ENCODE data around the gene APOA1.
"Not testable (repeated sequence)": the region's sequence is repeated elsewhere in the genome, so short reads cannot be mapped to it uniquely, and the experiment has no call there.

The APOA1 gene

DNA sequence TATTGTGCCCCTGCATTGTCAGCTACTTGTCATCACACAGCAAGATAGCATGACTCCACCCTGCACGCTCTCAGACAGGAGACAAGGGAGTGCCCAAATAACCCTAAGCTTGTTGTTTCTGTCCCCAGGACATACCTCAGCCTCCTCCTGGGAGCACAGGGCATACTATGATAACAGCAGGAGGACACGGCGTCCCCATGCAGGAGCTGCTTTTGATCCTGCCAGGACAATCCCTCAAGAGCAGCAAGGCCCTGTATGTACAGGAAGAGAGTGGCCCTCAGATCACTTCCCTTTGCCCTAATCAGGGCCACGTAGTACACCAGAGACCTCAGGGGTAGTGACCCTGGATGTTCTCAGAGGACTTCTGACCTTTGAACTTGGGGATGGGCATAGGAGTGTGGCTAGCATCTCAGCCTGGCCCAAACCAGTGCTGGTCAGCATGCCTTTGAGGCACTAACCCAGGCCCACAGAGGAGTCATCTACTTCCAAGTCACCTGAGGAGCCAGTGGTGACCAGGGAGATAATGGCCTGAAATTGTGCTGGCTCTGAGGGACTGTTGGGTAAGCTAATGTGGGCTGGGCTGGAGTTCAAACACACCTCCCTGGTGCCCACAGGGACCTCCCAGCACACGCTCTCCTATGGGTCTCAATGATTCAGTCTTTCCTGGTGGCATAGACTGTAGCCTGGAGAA lies 23.5 kb downstream of the APOA1 start:
- no peak for DNase-seq (ENCODE audit: low spot score)

GRCh38 chr11:116813170-116813569 lies 24.3 kb downstream of the APOA1 start:
- no peak for DNase-seq (ENCODE audit: low spot score)

- DNase-seq (ENCODE audit: low spot score), result no peak
Measured at GRCh38 chr11:116812109-116812508, 25.3 kb downstream of the APOA1 start.

- DNase-seq (ENCODE audit: low spot score), result no peak
Measured at GRCh38 chr11:116811194-116811593, 26.2 kb downstream of the APOA1 start.

DNA sequence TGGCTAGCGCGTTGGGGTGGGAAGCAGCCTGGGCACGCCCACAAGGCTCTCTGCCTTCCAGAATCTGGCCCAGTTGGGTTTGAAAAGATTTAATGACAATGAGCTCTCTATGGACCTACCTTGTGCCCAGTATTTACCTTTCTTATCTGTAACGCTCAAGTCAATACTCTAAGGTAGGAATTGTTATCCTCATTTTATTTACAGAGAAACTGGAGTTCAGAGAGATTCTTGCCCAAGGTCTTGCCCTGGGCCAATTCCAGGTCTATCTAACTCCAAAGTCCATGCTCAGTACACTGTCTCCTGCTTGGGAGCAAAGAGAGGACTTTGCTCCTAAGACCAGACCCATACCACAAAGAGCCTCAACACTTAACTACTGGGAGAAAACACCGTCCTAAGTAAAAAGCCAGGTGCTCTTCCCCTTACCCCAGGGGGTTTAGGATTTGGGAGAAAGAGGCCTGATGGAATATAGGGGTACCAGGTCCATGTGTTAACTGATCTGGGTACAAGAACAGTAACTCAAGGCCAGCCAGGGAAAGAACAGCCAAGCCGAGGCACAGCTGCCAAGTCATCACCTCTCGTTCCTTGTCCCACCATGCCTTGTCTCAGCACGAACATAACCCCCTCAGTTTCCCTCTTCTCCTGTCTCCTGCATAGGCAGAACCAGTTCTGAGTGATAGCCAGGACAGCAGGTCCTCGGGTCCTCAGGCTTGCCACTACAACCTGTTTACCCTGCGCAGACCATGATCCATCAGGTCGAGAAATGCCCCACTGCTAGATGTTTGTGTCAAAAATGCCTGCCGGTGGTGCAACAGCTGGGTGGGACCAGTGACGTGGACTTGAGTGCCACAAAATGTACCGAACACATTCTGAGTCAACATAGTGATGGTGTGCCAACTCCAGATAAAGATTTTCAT lies 28.9 kb downstream of the APOA1 start:
- DNase-seq (ENCODE audit: low spot score), result no peak

- DNase-seq (ENCODE audit: low spot score), result no peak
Measured at GRCh38 chr11:116807601-116808261, 29.7 kb downstream of the APOA1 start.

GRCh38 chr11:116804001-116804400 lies 33.4 kb downstream of the APOA1 start:
- no peak for DNase-seq (ENCODE audit: low spot score)

DNA sequence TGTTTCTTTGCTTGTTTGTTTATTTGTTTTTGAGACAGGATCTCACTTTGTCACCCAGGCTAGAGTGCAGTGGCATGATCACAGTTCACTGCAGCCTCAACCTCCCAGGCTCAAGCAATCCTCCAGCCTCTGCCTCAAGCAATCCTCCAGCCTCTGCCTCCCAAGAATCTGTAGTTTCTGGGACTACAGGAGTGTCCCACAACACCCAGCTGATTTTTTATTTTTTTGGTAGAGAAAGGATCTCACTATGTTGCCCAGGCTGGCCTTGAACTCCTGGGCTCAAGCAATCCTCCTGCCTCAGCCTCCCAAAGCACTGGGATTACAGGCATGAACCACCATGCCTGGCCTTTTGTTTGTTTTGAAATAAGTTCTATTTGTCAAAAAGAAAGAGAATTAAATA lies 35.8 kb downstream of the APOA1 start:
- DNase-seq (ENCODE audit: low spot score), result not testable (repeated sequence)

DNA sequence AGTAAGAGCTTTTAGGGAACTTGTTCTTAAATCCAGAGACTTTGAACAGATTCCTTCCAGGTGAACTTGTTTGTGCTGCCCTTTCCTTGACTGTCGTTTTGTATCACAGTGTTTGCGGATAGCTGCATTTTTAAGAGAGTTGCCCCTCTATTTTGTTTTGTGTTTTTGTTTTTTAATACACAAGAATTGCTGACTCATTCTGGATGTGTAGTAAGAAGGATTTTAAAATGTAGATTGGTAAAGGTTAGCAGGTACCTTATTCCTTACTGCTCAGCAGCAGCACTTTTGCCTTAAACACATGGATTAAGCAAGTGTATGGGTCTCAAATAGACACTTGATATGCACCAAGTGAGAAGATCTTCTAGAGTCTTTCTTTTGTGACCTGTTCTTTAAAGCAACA lies 36.8 kb downstream of the APOA1 start:
- DNase-seq (ENCODE audit: low spot score), result no peak

- no peak for DNase-seq (ENCODE audit: low spot score)
Measured at GRCh38 chr11:116798368-116798767, 39.1 kb downstream of the APOA1 start.

- DNase-seq (ENCODE audit: low spot score), result no peak
Measured at GRCh38 chr11:116797816-116798215, 39.6 kb downstream of the APOA1 start.

DNA sequence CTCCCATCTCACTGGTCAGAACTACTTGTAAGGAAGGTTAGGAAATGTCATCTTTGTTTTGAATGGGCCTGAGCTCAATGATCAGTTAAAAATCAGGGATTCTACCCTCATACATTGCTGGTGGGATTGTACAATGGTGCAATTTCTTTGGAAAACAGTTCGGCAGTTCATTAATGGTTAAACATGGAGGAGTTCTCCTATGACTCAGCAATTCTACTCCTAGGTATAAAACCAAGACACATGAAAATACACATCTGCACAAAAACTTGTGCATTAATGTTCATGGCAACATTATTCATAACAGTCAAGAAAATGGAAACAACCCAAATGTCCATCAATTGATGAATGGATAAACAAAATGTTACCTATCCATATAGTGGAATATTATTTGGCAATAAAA lies 40.9 kb downstream of the APOA1 start:
- no peak for DNase-seq (ENCODE audit: low spot score)

- no peak for DNase-seq (ENCODE audit: low spot score)
Measured at GRCh38 chr11:116794851-116795250, 42.6 kb downstream of the APOA1 start.

GRCh38 chr11:116793772-116794097 lies 43.7 kb downstream of the APOA1 start:
- DNase-seq (ENCODE audit: low spot score), result no peak

DNA sequence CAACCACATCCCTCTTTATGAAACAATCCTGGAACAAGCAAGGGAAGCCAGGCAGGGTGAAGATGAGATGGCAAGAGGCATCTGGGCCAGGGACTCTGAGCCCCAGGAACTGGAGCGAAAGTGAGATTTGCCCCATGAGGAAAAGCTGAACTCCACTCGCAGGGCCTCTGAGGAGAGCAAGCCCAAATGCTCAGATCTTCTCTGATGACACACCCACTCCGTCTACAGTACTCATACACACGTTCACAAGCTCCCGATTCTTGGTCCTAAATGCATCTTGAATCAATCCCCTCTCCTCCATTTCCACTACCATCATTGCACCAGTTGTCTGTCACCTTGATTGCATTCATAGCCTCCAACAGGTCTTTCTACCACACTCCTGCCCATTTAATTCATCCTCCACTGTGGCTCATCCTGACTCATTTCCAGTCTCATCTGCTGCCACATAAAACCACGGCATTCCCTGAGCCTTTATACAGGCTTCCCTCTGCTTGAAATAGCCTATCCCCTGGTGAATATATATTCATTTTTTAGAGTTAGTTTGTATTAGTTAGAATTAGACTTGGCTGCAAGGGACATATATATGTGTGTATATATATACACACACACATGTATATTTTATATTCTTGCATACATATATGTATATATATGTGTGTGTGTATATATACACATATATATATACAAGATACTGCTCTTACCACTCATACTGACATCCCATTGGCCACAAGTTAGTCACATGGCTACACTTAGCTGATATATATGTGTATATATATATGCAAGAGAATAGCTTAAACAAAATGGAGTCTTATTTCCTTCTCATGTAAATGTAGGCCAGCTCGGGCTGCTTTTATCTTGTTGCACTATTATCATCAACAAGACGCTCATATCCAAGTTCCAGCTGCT lies 44.3 kb downstream of the APOA1 start:
- DNase-seq (ENCODE audit: low spot score), result no peak

DNA sequence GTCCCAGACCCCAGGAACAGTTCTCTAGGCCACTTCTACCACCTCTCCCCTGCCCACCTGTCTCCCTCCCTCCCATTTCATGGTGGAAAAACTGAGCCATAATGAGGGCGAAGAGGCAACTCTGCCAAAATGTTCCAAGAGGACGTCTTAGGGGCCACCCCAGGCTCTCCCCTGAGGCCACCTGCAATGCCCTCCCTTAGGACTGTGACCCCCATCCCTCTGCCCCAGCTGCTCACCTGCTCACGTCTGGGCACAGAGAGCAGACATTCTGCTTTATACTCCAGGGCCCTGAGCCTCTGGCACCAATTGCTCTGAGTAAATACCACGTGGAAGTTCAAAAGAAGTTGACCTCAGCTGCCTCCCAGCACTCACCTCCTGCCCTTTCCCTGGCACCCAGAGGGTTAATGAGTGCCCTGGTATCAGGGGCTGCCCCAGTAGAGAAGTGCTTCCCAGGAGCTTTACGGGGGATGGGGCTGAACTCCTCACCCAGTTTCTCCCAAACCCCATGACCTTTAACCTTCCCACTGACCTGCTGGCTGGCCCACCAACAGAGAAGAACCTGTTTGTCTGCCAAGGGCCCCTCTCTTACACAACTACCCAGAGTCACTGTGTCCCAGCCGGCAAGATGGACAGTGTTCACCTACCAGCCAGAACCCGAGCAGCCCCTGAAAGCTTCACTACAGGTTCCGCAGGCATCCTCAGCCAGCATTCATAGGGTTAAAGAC lies 45.1 kb downstream of the APOA1 start:
- no peak for DNase-seq (ENCODE audit: low spot score)

DNA sequence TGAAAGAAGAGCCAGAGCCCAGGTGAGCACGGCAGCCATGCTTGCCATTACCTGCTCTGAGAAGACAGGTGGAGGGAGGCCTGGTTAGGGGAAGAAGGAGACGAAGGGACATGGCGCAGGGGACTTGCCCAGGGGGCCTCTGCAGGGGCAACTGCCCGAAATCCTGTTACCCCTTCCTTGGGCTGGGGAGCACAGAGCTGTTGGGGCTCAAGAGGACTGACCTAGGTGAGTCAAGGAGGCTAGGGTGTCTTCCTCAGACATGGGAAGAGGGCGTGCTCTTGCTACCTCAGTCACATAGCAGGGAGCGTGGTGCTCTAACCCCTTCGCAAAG lies 45.6 kb downstream of the APOA1 start, which contains the start of gene APOA5:
Gene APOA5, minus strand, starts transcription at position 67 of the 331 bp plus-strand sequence. Its CDS starts 19 bp downstream, at position 48.
- no peak for DNase-seq (ENCODE audit: low spot score)

DNA sequence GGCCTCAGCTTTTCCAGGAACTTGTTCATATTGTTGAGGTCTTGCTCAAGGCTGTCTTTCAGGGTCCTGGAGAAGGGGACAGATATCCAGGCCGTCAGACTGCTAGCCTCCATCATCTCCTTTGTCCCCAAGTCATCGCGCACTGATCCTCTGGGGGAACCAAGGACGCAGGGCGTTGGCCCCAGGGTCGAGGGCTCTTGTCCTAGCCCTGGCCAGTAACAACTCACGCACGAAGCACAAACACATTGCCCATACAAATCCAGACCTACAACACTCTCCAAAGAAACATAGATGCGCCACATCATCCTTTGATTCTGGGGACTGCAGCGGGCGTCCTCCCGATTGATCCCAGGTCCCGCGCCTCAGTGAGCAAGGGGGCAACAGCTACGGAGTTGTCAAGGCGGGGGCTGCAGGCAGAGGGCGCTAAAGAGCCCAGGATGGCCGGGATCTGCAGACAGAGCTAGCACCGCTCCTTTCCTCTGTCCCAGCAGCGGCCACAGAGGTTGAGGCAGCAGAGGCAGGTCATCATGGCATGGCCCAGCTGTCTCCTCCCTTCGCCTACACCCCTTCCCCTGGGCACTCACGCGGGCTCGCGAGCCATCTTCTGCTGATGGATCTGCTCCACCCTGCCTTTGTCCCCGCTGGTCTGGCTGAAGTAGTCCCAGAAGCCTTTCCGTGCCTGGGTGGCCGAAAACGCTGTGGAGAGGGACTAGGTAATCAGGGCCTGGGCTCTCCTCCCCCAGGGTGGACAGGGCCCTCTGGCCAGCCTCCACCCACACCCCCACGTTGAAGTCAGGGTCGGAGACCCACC lies 46.2 kb downstream of the APOA1 start:
- peak; percentile 88 for DNase-seq (ENCODE audit: low spot score)

DNA sequence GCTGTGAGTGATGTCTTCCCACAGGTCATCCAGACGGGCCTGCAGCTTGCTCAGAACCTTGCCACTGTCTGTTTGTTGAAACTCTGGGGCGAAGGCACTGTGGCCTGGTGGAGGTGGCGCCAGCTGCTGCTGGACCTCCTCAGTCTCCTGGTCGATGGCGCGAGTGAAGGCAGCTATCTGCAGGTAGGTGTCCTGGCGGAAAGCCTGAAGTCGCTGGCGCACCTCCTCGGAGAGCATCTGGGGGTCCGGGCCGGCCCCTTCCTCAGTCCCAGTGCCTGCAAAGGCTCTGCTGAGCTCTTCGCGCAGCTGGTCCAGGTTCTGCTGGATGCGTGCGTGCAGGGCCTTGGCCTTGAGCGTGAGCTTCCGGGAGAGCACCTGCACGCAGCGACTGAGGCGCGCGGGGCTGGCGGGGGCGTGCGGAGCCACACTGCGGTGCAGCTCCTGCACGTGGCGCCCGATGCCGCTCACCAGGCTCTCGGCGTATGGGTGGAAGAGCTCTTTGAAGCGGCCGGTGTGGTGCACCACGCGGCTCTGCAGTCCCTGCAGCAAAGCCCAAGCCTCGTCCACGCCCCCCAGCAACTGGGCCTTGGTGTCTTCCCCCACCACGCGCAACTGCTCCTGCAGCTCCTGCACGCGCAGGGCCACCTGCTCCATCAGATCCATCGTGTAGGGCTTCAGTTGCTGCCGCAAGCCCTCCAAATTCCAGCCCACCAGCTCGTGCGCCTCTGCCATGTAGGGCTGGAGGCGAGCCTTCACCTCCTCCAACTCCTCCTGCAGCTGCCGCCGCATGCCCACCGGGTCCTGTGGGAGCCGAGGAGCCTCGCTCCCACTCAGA lies 47.0 kb downstream of the APOA1 start:
- DNase-seq (ENCODE audit: low spot score), result no peak

All from germinal center (tissue), 1 donor.